SK-N-SH (cell line): ENCODE measurements around the gene RRBP1. TPM values are rescaled to one million over a fixed set of nuclear protein-coding genes. Genes with fewer than 3 reads are reported as not detected.

ENCODE experiments used
- CTCF ChIA-PET: fragments of 300-600, 350-600 bp; formaldehyde crosslinking; extraction: SDS; loops from one replicate; lab custom pipeline; 2021; lab: Yijun Ruan, JAX
- POLR2A ChIA-PET: fragments of 350-600 bp; sonication (Branson Sonifier 250); formaldehyde crosslinking; extraction: SDS; loops from one replicate; lab custom pipeline; 2020; ENCODE audit warnings: antibody characterized with exemption, inconsistent platforms; lab: Yijun Ruan, JAX
- DNase-seq: peaks from one replicate; pipeline ENCODE4 v3.0.0; 2012
- H2AFZ ChIP-seq: fragments of 200-600 bp; sonication (generic); 2 replicates; pipeline ENCODE4 v1.8.1; 2016; ENCODE audit warnings: antibody characterized with exemption, mild to moderate bottlenecking, low read depth
- H3F3A ChIP-seq: fragments of 200-600 bp; sonication (generic); replicated peaks from 2 replicates; pipeline ENCODE3; 2016; ENCODE audit warnings: antibody characterized with exemption, mild to moderate bottlenecking; ENCODE audit not compliant: insufficient read depth
- H3K27ac ChIP-seq, 2 experiments: fragments of 200-500 bp in 1 of 2; fragments of 200-600 bp in 1 of 2; sonication (Bioruptor generic) in 1 of 2; sonication (generic), shearing (Covaris generic) in 1 of 2; 2 replicates each; pipeline versions ENCODE4 v1.5.1 to v1.6.1; 2014 to 2016; ENCODE audit warnings: low read depth in 2 of 2, inconsistent platforms in 1 of 2, low read length in 1 of 2, mild to moderate bottlenecking in 1 of 2, mixed read lengths in 1 of 2
- H3K27me3 ChIP-seq: fragments of 200-600 bp; sonication (generic), shearing (Covaris generic); 2 replicates; pipeline ENCODE4 v1.6.1; 2016; ENCODE audit warnings: mixed run types; ENCODE audit not compliant: insufficient read depth
- H3K36me3 ChIP-seq, 2 experiments: fragments of 200-500 bp in 1 of 2; fragments of 200-600 bp in 1 of 2; sonication (Bioruptor generic) in 1 of 2; sonication (generic) in 1 of 2; replicated peaks in 1 of 2; 2 replicates each; pipeline versions ENCODE3 to v1.5.1; 2014 to 2016; ENCODE audit warnings: low read length in 1 of 2, mild to moderate bottlenecking in 1 of 2; ENCODE audit not compliant: insufficient read depth in 2 of 2, control insufficient read depth in 1 of 2
- H3K4me1 ChIP-seq, 2 experiments: fragments of 200-500 bp in 1 of 2; fragments of 200-600 bp in 1 of 2; sonication (Bioruptor generic) in 1 of 2; sonication (generic), shearing (Covaris generic) in 1 of 2; 2 replicates each; pipeline versions ENCODE4 v1.5.1 to v1.6.1; 2014 to 2016; ENCODE audit warnings: low read depth in 1 of 2, low read length in 1 of 2, mixed run types in 1 of 2; ENCODE audit not compliant: insufficient read depth in 2 of 2, control insufficient read depth in 1 of 2
- H3K4me2 ChIP-seq: fragments of 200-600 bp; sonication (generic), shearing (Covaris generic); 2 replicates; pipeline ENCODE4 v1.6.1; 2017; ENCODE audit warnings: mixed run types
- H3K4me3 ChIP-seq, 2 experiments: fragments of 200-500 bp in 1 of 2; fragments of 200-600 bp in 1 of 2; sonication (Bioruptor generic) in 1 of 2; sonication (generic), shearing (Covaris generic) in 1 of 2; 2 replicates each; pipeline versions ENCODE4 v1.5.1 to v1.8.1; 2014 to 2016; ENCODE audit warnings: low read depth in 2 of 2, inconsistent platforms in 1 of 2, low read length in 1 of 2, mild to moderate bottlenecking in 1 of 2, mixed read lengths in 1 of 2, moderate library complexity in 1 of 2
- H3K79me2 ChIP-seq: fragments of 200-600 bp; sonication (generic); 2 replicates; pipeline ENCODE4 v1.8.1; 2017; ENCODE audit warnings: mild to moderate bottlenecking; ENCODE audit not compliant: insufficient read depth
- H3K9ac ChIP-seq: fragments of 200-600 bp; sonication (generic); 2 replicates; pipeline ENCODE4 v1.6.1; 2017; ENCODE audit warnings: mixed run types
- H3K9me2 ChIP-seq: fragments of 200-600 bp; sonication (generic); 2 replicates; pipeline ENCODE4 v1.6.1; 2017; ENCODE audit warnings: mixed run types
- H3K9me3 ChIP-seq: fragments of 200-600 bp; sonication (generic); 2 replicates; pipeline ENCODE4 v1.6.1; 2017; ENCODE audit warnings: mixed run types, mild to moderate bottlenecking, moderate library complexity
- H4K20me1 ChIP-seq: fragments of 200-600 bp; sonication (generic); 2 replicates; pipeline ENCODE4 v1.6.1; 2017; ENCODE audit warnings: mild to moderate bottlenecking, mixed run types; ENCODE audit not compliant: insufficient read depth
- EZH2phosphoT487 ChIP-seq: fragments of 200-600 bp; sonication (generic); IDR thresholded peaks from 2 replicates; pipeline ENCODE4 v1.6.1; 2017; ENCODE audit warnings: low read depth, mixed run types, mild to moderate bottlenecking, antibody characterized with exemption, moderate library complexity, borderline replicate concordance
- FOSL2 ChIP-seq: IDR thresholded peaks from 2 replicates; pipeline ENCODE4 v1.4.0; 2012; ENCODE audit warnings: low read depth, mild to moderate bottlenecking, moderate library complexity, borderline replicate concordance
- GATA2 ChIP-seq: sonication (generic); formaldehyde crosslinking; IDR thresholded peaks from 2 replicates; pipeline ENCODE4 v1.5.0; 2020; ENCODE audit warnings: mild to moderate bottlenecking, missing genetic modification reagents
- REST ChIP-seq: IDR thresholded peaks from 2 replicates; pipeline ENCODE4 v1.6.1; 2012; ENCODE audit warnings: mild to moderate bottlenecking, low read depth, low read length, moderate library complexity
- RXRA ChIP-seq: IDR thresholded peaks from 2 replicates; pipeline ENCODE4 v1.4.0; 2012; ENCODE audit warnings: low read depth, mild to moderate bottlenecking, borderline replicate concordance
- SMC3 ChIP-seq: IDR thresholded peaks from 2 replicates; pipeline ENCODE4 v1.6.1; 2012; ENCODE audit warnings: low read depth, low read length, improper control_type of control experiment
- TCF12 ChIP-seq: IDR thresholded peaks from 2 replicates; pipeline ENCODE4 v1.4.0; 2012
- USF2 ChIP-seq: fragments of 150-350 bp; IDR thresholded peaks from 2 replicates; pipeline ENCODE4 v1.6.1; 2017; ENCODE audit warnings: antibody characterized with exemption, low read length, low read depth, borderline replicate concordance
- WGBS: methylation state at CpG from one replicate; pipeline ENCODE4 v1.1.6; 2017; ENCODE audit warnings: low lambda C conversion rate; 5-methylcytosine and 5-hydroxymethylcytosine counted together
- polyA plus RNA-seq, 3 experiments: library from polyadenylated mRNA; depleted of rRNA; stranded (reverse); fragments of >200 nt; gene quantifications; 2 replicates each; pipeline ENCODE4 v1.2.3, GENCODE V29; 2012
- TF ChIP-seq, protein P1 (sequence below): IDR thresholded peaks from 2 replicates; pipeline ENCODE4 v1.4.0; 2012; ENCODE audit warnings: low read depth, borderline replicate concordance
- TF ChIP-seq, protein P2 (sequence below): IDR thresholded peaks from 2 replicates; pipeline ENCODE4 v1.4.0; 2012; ENCODE audit warnings: low read depth, borderline replicate concordance
- TF ChIP-seq, protein P3 (sequence below): IDR thresholded peaks from 2 replicates; pipeline ENCODE4; 2012

RRBP1 gene
- polyA plus RNA-seq, 1 of the 3 experiments (the other 2 are of a cell fraction): 50.2 TPM

- H3K9me2 ChIP-seq: no peaks in the 10 kb centered on the region
- H3K4me3 ChIP-seq: no peak overlapping the region
- no peaks in the 10 kb centered on the region for H3K36me3 ChIP-seq
- H2AFZ ChIP-seq: no peak overlapping the region
- WGBS: 44% methylated on average over 4 of the region's 4 CpGs
- peaks cover 4% of the 10 kb centered on the region; the same call in 1 of the 2 replicates for H3K27me3 ChIP-seq
- POLR2A ChIA-PET: no interaction called here
- H4K20me1 ChIP-seq: no peaks in the 10 kb centered on the region
- no peak for DNase-seq
- CTCF ChIA-PET: no interaction called here
- no peak overlapping the region for H3K27ac ChIP-seq
- no peak overlapping the region for H3K4me2 ChIP-seq
- no peaks in the 10 kb centered on the region for H3K79me2 ChIP-seq
- no peaks in the 10 kb centered on the region for H3F3A ChIP-seq
- H3K9ac ChIP-seq: no peak overlapping the region
- no peak for TF ChIP-seq SMC3
- no peak for TF ChIP-seq RXRA
- TF ChIP-seq REST: no peak
- TF ChIP-seq USF2: no peak
- TF ChIP-seq, protein P1, sequence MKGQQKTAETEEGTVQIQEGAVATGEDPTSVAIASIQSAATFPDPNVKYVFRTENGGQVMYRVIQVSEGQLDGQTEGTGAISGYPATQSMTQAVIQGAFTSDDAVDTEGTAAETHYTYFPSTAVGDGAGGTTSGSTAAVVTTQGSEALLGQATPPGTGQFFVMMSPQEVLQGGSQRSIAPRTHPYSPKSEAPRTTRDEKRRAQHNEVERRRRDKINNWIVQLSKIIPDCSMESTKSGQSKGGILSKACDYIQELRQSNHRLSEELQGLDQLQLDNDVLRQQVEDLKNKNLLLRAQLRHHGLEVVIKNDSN: no peak
- TF ChIP-seq EZH2phosphoT487: no peak
- no peak for TF ChIP-seq TCF12
- TF ChIP-seq, all 33 proteins: peak for 0
- Histone ChIP-seq H3K9me3 (no peaks in the 10 kb centered on the region), H3K4me1 (no peaks in the 10 kb centered on the region; a peak in 1 of 4 replicates)
Measured at GRCh38 chr20:17720755-17721154, 38.7 kb upstream of the RRBP1 start.

DNA sequence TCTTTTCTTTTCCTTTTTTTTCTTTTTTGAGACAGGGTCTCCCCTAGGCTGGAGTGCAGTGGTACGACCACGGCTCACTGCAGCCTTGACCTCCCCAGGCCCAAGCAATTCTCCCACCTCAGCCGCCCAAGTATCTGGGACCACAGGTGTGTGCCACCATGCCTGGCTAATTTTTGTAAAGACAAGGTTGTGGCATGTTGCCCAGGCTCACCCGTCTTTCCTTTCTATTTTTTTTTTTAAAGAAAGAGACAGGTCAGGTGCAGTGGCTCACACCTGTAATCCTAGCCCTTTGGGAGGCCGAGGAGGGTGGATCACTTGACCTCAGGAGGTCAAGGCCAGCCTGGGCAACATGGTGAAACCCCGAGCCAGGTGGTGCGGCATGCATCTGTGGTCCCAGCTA lies 34.3 kb upstream of the RRBP1 start:
- no peaks in the 10 kb centered on the region; the same call in 1 of the 2 replicates for H3K27me3 ChIP-seq
- H3K4me3 ChIP-seq: no peak overlapping the region
- ChIA-PET CTCF (no interaction called here), POLR2A (no interaction called here)
- H3K79me2 ChIP-seq: no peaks in the 10 kb centered on the region
- no peak overlapping the region for H2AFZ ChIP-seq
- H4K20me1 ChIP-seq: no peaks in the 10 kb centered on the region
- no peaks in the 10 kb centered on the region for H3K36me3 ChIP-seq
- DNase-seq: no peak
- no peaks in the 10 kb centered on the region for H3F3A ChIP-seq
- no peak overlapping the region for H3K9ac ChIP-seq
- no peak overlapping the region for H3K27ac ChIP-seq
- no peaks in the 10 kb centered on the region for H3K9me3 ChIP-seq
- H3K4me1 ChIP-seq: no peaks in the 10 kb centered on the region
- H3K4me2 ChIP-seq: no peak overlapping the region
- 55% methylated on average over 7 of the region's 7 CpGs for WGBS
- no peaks in the 10 kb centered on the region for H3K9me2 ChIP-seq
- TF ChIP-seq GATA2 (no peak), EZH2phosphoT487 (no peak), FOSL2 (no peak), REST (no peak), SMC3 (no peak)
- TF ChIP-seq, protein P2, sequence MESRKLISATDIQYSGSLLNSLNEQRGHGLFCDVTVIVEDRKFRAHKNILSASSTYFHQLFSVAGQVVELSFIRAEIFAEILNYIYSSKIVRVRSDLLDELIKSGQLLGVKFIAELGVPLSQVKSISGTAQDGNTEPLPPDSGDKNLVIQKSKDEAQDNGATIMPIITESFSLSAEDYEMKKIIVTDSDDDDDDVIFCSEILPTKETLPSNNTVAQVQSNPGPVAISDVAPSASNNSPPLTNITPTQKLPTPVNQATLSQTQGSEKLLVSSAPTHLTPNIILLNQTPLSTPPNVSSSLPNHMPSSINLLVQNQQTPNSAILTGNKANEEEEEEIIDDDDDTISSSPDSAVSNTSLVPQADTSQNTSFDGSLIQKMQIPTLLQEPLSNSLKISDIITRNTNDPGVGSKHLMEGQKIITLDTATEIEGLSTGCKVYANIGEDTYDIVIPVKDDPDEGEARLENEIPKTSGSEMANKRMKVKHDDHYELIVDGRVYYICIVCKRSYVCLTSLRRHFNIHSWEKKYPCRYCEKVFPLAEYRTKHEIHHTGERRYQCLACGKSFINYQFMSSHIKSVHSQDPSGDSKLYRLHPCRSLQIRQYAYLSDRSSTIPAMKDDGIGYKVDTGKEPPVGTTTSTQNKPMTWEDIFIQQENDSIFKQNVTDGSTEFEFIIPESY: no peak
- TF ChIP-seq, protein P3, sequence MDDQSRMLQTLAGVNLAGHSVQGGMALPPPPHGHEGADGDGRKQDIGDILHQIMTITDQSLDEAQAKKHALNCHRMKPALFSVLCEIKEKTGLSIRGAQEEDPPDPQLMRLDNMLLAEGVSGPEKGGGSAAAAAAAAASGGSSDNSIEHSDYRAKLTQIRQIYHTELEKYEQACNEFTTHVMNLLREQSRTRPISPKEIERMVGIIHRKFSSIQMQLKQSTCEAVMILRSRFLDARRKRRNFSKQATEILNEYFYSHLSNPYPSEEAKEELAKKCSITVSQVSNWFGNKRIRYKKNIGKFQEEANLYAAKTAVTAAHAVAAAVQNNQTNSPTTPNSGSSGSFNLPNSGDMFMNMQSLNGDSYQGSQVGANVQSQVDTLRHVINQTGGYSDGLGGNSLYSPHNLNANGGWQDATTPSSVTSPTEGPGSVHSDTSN: no peak
